Astrocyte (in vitro differentiated cells and primary cell): ENCODE results near the gene SLC44A1. TPM values are rescaled to one million over a fixed set of nuclear protein-coding genes. Genes with fewer than 3 reads are reported as not detected.
A peak's percentile ranks its signal among the peaks of the same experiment; 100 is the strongest.

Source experiments
- DNase-seq: peaks from one replicate; pipeline ENCODE4 v3.0.0-alpha.2; 2010; ENCODE audit warnings: low read depth
- FAIRE-seq: peaks from 2 replicates; lab custom pipeline; 2011; peaks lifted over from hg19 to GRCh38; lab: Jason Lieb, UNC
- H2AFZ ChIP-seq: 2 replicates; pipeline ENCODE4 v1.6.0; 2012; ENCODE audit warnings: low read depth, low read length, inconsistent platforms
- H3K27ac ChIP-seq: 2 replicates; pipeline ENCODE4 v1.5.1; 2011; ENCODE audit warnings: low read depth, low read length, inconsistent platforms
- H3K27me3 ChIP-seq: 2 replicates; pipeline ENCODE4 v1.6.0; 2011; ENCODE audit warnings: low read length, inconsistent platforms; ENCODE audit not compliant: insufficient read depth
- H3K36me3 ChIP-seq: 2 replicates; pipeline ENCODE4 v1.5.1; 2011; ENCODE audit warnings: low read length, inconsistent platforms; ENCODE audit not compliant: insufficient read depth
- H3K4me1 ChIP-seq: 2 replicates; pipeline ENCODE4 v1.5.1; 2011; ENCODE audit warnings: low read length, inconsistent platforms; ENCODE audit not compliant: insufficient read depth
- H3K4me2 ChIP-seq: 2 replicates; pipeline ENCODE4 v1.6.0; 2012; ENCODE audit warnings: low read length, inconsistent platforms
- H3K4me3 ChIP-seq: 2 replicates; pipeline ENCODE4 v1.5.1; 2011; ENCODE audit warnings: low read depth, mild to moderate bottlenecking, low read length, inconsistent platforms; ENCODE audit not compliant: insufficient read depth
- H3K79me2 ChIP-seq: 2 replicates; pipeline ENCODE4 v1.6.0; 2012; ENCODE audit warnings: mild to moderate bottlenecking, low read length, inconsistent platforms; ENCODE audit not compliant: insufficient read depth
- H3K9ac ChIP-seq: 2 replicates; pipeline ENCODE4 v1.6.0; 2012; ENCODE audit warnings: mild to moderate bottlenecking, low read length, inconsistent platforms
- H3K9me3 ChIP-seq: 2 replicates; pipeline ENCODE4 v1.5.1; 2012; ENCODE audit warnings: low read depth, mild to moderate bottlenecking, low read length, inconsistent platforms; ENCODE audit not compliant: insufficient read depth
- H4K20me1 ChIP-seq: 2 replicates; pipeline ENCODE4 v1.6.0; 2012; ENCODE audit warnings: low read length, inconsistent platforms; ENCODE audit not compliant: insufficient read depth
- H3K27ac Mint-ChIP-seq: one replicate; pipeline ENCODE4 v1.8.0; 2021; ENCODE audit warnings: mild to moderate bottlenecking, mixed read lengths; ENCODE audit not compliant: unreplicated experiment
- H3K27me3 Mint-ChIP-seq: one replicate; pipeline ENCODE4 v1.8.0; 2021; ENCODE audit warnings: low read depth, mixed read lengths; ENCODE audit not compliant: unreplicated experiment
- H3K36me3 Mint-ChIP-seq: one replicate; pipeline ENCODE4 v1.8.0; 2021; ENCODE audit warnings: low read depth, mixed read lengths; ENCODE audit not compliant: unreplicated experiment
- H3K4me1 Mint-ChIP-seq: one replicate; pipeline ENCODE4 v1.8.0; 2021; ENCODE audit warnings: low read depth, mixed read lengths; ENCODE audit not compliant: unreplicated experiment
- H3K4me3 Mint-ChIP-seq: one replicate; pipeline ENCODE4 v1.8.0; 2021; ENCODE audit warnings: mild to moderate bottlenecking, moderate library complexity, mixed read lengths; ENCODE audit not compliant: unreplicated experiment
- H3K9me3 Mint-ChIP-seq: one replicate; pipeline ENCODE4 v1.8.0; 2021; ENCODE audit warnings: mild to moderate bottlenecking, mixed read lengths; ENCODE audit not compliant: unreplicated experiment
- EZH2 ChIP-seq: IDR thresholded peaks from 2 replicates; pipeline ENCODE4 v1.6.1; 2012; ENCODE audit warnings: mild to moderate bottlenecking, low read length, inconsistent platforms; ENCODE audit not compliant: insufficient read depth
- total RNA-seq: library from RNA; stranded (reverse); gene quantifications from 2 replicates; pipeline ENCODE4 v1.2.1, GENCODE V29; 2021
- TF ChIP-seq, protein P1 (sequence below): IDR thresholded peaks from 2 replicates; pipeline ENCODE4 v1.5.1; 2011; ENCODE audit warnings: low read depth, mild to moderate bottlenecking, inconsistent platforms, low read length, moderate library complexity; ENCODE audit not compliant: insufficient read depth

The SLC44A1 gene
- total RNA-seq, 1 donor from 2014 or later: 43.8 TPM

- Histone ChIP-seq H3K27ac (no peak overlapping the region), H3K9me3 (no peaks in the 10 kb centered on the region), H3K27me3 (no peaks in the 10 kb centered on the region), H4K20me1 (no peaks in the 10 kb centered on the region), H3K4me3 (no peak overlapping the region), H3K4me2 (no peak overlapping the region), H2AFZ (no peak overlapping the region), H3K79me2 (no peaks in the 10 kb centered on the region), H3K36me3 (no peaks in the 10 kb centered on the region), H3K4me1 (no peaks in the 10 kb centered on the region), H3K9ac (no peak overlapping the region)
- H3K4me3 Mint-ChIP-seq: no peak overlapping the region
- no peaks in the 10 kb centered on the region for H3K27me3 Mint-ChIP-seq
- H3K9me3 Mint-ChIP-seq: no peaks in the 10 kb centered on the region
- H3K36me3 Mint-ChIP-seq: peaks cover 2% of the 10 kb centered on the region
- no peak for TF ChIP-seq EZH2
- TF ChIP-seq, protein P1, sequence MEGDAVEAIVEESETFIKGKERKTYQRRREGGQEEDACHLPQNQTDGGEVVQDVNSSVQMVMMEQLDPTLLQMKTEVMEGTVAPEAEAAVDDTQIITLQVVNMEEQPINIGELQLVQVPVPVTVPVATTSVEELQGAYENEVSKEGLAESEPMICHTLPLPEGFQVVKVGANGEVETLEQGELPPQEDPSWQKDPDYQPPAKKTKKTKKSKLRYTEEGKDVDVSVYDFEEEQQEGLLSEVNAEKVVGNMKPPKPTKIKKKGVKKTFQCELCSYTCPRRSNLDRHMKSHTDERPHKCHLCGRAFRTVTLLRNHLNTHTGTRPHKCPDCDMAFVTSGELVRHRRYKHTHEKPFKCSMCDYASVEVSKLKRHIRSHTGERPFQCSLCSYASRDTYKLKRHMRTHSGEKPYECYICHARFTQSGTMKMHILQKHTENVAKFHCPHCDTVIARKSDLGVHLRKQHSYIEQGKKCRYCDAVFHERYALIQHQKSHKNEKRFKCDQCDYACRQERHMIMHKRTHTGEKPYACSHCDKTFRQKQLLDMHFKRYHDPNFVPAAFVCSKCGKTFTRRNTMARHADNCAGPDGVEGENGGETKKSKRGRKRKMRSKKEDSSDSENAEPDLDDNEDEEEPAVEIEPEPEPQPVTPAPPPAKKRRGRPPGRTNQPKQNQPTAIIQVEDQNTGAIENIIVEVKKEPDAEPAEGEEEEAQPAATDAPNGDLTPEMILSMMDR: no peak
- DNase-seq: no peak
- peaks cover 26% of the 10 kb centered on the region for H3K4me1 Mint-ChIP-seq
- no peak for FAIRE-seq
- no peak overlapping the region for H3K27ac Mint-ChIP-seq
These were observed 113.5 kb downstream of the SLC44A1 start for GRCh38 chr9:105357937-105358336.

GRCh38 chr9:105359892-105360291 is 115.4 kb downstream of the SLC44A1 start:
- TF ChIP-seq, protein P1: no peak
- TF ChIP-seq EZH2: no peak
- Mint-ChIP-seq H3K4me3 (peak overlapping the region; percentile 46), H3K27ac (peak overlapping the region; percentile 64), H3K27me3 (no peaks in the 10 kb centered on the region), H3K4me1 (peaks cover 26% of the 10 kb centered on the region), H3K9me3 (no peaks in the 10 kb centered on the region), H3K36me3 (peaks cover 2% of the 10 kb centered on the region)
- H3K4me1 ChIP-seq: no peaks in the 10 kb centered on the region
- FAIRE-seq (peak; percentile 45), DNase-seq (peak; percentile 95)
- H3K4me3 ChIP-seq: no peak overlapping the region
- no peaks in the 10 kb centered on the region for H4K20me1 ChIP-seq
- H3K79me2 ChIP-seq: no peaks in the 10 kb centered on the region
- no peak overlapping the region for H2AFZ ChIP-seq
- H3K27me3 ChIP-seq: no peaks in the 10 kb centered on the region
- H3K9me3 ChIP-seq: no peaks in the 10 kb centered on the region
- H3K9ac ChIP-seq: no peak overlapping the region
- H3K27ac ChIP-seq: no peak overlapping the region
- peak overlapping the region; percentile 23 for H3K4me2 ChIP-seq
- H3K36me3 ChIP-seq: no peaks in the 10 kb centered on the region

DNA sequence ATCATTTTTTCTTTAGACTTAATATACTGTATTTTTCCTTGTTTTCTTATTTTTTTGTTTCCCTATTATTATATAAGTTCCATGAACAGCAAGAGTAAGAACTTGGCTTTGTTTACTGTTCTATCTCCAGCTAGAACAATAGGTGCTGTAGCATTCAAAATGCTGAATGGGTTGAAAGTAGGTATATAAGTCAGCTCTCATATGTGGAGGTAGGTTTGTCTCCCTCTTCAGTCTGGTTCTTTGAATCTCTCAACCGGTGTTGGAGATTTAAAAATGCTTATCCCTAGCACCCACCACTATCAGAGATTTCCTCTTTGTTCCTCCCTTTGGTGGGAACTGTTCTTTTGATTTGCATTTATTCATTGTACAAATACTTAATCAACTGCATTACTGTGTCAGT is 115.9 kb downstream of the SLC44A1 start:
- H3K27me3 Mint-ChIP-seq: no peaks in the 10 kb centered on the region
- Histone ChIP-seq H3K4me2 (no peak overlapping the region), H3K9me3 (no peaks in the 10 kb centered on the region), H4K20me1 (no peaks in the 10 kb centered on the region), H3K27ac (no peak overlapping the region), H3K79me2 (no peaks in the 10 kb centered on the region), H3K4me1 (no peaks in the 10 kb centered on the region), H2AFZ (no peak overlapping the region), H3K4me3 (no peak overlapping the region), H3K9ac (no peak overlapping the region), H3K27me3 (no peaks in the 10 kb centered on the region), H3K36me3 (no peaks in the 10 kb centered on the region)
- H3K4me1 Mint-ChIP-seq: peaks cover 26% of the 10 kb centered on the region
- no peak for DNase-seq
- H3K27ac Mint-ChIP-seq: peak overlapping the region; percentile 64
- no peak for TF ChIP-seq EZH2
- TF ChIP-seq, protein P1: no peak
- H3K9me3 Mint-ChIP-seq: no peaks in the 10 kb centered on the region
- peak; percentile 66 for FAIRE-seq
- H3K4me3 Mint-ChIP-seq: peak overlapping the region; percentile 46
- peaks cover 2% of the 10 kb centered on the region for H3K36me3 Mint-ChIP-seq
